ENCODE results near the gene KNDC1. TPM values are rescaled to one million over a fixed set of nuclear protein-coding genes. Genes with fewer than 3 reads are reported as not detected.
A peak's percentile ranks its signal among the peaks of the same experiment; 100 is the strongest.

Gene KNDC1
- total RNA-seq, 4 donors from 2014 or later = 2.1 to 9.3 (median 3.5) TPM

DNA sequence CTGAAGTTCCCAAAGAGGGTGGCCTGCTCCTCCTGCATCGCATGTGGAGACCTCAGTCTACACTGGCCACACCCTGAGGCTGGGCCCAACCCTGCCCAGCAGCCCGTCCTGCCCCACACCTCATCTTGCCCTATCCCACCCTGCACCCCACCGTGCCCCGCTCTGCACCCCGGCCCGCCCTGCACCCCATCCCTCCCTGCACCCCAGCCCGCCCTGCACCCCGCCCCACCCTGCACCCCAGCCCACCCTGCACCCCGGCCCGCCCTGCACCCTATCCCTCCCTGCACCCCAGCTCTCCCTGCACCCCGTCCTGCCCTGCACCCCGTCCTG is 92.2 kb downstream of the KNDC1 start:
- no peak overlapping the region for H3K27ac ChIP-seq
- no peaks in the 10 kb centered on the region for H3K36me3 ChIP-seq
- no peak overlapping the region for H3K4me3 ChIP-seq (replicated peaks in 1 of 3)
- WGBS, 2 donors = 74 to 85% methylated on average over 10 of the region's 12 CpGs
- TF ChIP-seq, protein P1, sequence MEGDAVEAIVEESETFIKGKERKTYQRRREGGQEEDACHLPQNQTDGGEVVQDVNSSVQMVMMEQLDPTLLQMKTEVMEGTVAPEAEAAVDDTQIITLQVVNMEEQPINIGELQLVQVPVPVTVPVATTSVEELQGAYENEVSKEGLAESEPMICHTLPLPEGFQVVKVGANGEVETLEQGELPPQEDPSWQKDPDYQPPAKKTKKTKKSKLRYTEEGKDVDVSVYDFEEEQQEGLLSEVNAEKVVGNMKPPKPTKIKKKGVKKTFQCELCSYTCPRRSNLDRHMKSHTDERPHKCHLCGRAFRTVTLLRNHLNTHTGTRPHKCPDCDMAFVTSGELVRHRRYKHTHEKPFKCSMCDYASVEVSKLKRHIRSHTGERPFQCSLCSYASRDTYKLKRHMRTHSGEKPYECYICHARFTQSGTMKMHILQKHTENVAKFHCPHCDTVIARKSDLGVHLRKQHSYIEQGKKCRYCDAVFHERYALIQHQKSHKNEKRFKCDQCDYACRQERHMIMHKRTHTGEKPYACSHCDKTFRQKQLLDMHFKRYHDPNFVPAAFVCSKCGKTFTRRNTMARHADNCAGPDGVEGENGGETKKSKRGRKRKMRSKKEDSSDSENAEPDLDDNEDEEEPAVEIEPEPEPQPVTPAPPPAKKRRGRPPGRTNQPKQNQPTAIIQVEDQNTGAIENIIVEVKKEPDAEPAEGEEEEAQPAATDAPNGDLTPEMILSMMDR (IDR thresholded peaks at IDR 0.05) = no peak
- TF ChIP-seq POLR2A (IDR thresholded peaks at IDR 0.05) = no peak
- H3K27me3 ChIP-seq = no peaks in the 10 kb centered on the region
- intact Hi-C loops (cut with DNase I) = no loop called here
- DNase-seq = no peak
- H3K9me3 ChIP-seq = no peaks in the 10 kb centered on the region
- peaks cover 0 to 3% of the 10 kb centered on the region in 2 donors for H3K4me1 ChIP-seq

GRCh38 chr10:133253361-133253955 is 93.4 kb downstream of the KNDC1 start:
- DNase-seq = no peak
- WGBS, 2 donors = 80 to 88% methylated on average over 22 of the region's 22 CpGs
- H3K27me3 ChIP-seq = no peaks in the 10 kb centered on the region
- no peaks in the 10 kb centered on the region for H3K36me3 ChIP-seq
- no peaks in the 10 kb centered on the region for H3K9me3 ChIP-seq
- TF ChIP-seq POLR2A (IDR thresholded peaks at IDR 0.05) = no peak
- TF ChIP-seq, protein P1 (IDR thresholded peaks at IDR 0.05) = no peak
- no peak overlapping the region for H3K4me3 ChIP-seq (replicated peaks in 1 of 3)
- no peak overlapping the region for H3K27ac ChIP-seq
- intact Hi-C loops (cut with DNase I) = no loop called here
- H3K4me1 ChIP-seq = peaks cover 11 to 16% of the 10 kb centered on the region in 2 donors

GRCh38 chr10:133254421-133255120 is 94.6 kb downstream of the KNDC1 start:
- intact Hi-C loops (cut with DNase I) = no loop called here
- H3K36me3 ChIP-seq = no peaks in the 10 kb centered on the region
- no peaks in the 10 kb centered on the region for H3K9me3 ChIP-seq
- H3K27ac ChIP-seq = no peak overlapping the region
- TF ChIP-seq POLR2A (IDR thresholded peaks at IDR 0.05) = no peak
- TF ChIP-seq, protein P1 (IDR thresholded peaks at IDR 0.05) = no peak
- 61 to 73% methylated on average over 13 of the region's 13 CpGs for WGBS, 2 donors
- DNase-seq = no peak
- no peaks in the 10 kb centered on the region for H3K27me3 ChIP-seq
- no peak overlapping the region for H3K4me3 ChIP-seq (replicated peaks in 1 of 3)
- H3K4me1 ChIP-seq = peaks cover 14 to 23% of the 10 kb centered on the region in 2 donors

- TF ChIP-seq POLR2A (IDR thresholded peaks at IDR 0.05) = no peak
- TF ChIP-seq, protein P1 (IDR thresholded peaks at IDR 0.05) = no peak
- Histone ChIP-seq H3K9me3 (no peaks in the 10 kb centered on the region), H3K36me3 (no peaks in the 10 kb centered on the region), H3K4me1 (peaks cover 14 to 28% of the 10 kb centered on the region in 2 donors), H3K27ac (no peak overlapping the region), H3K4me3 (replicated peaks in 1 of 3) (no peak overlapping the region), H3K27me3 (no peaks in the 10 kb centered on the region)
- intact Hi-C loops (cut with DNase I) = no loop called here
- WGBS, 2 donors = 82% methylated on average over 12 to 13 of the region's 15 CpGs
- no peak for DNase-seq
Measured at GRCh38 chr10:133255323-133255722, 95.3 kb downstream of the KNDC1 start.

DNA sequence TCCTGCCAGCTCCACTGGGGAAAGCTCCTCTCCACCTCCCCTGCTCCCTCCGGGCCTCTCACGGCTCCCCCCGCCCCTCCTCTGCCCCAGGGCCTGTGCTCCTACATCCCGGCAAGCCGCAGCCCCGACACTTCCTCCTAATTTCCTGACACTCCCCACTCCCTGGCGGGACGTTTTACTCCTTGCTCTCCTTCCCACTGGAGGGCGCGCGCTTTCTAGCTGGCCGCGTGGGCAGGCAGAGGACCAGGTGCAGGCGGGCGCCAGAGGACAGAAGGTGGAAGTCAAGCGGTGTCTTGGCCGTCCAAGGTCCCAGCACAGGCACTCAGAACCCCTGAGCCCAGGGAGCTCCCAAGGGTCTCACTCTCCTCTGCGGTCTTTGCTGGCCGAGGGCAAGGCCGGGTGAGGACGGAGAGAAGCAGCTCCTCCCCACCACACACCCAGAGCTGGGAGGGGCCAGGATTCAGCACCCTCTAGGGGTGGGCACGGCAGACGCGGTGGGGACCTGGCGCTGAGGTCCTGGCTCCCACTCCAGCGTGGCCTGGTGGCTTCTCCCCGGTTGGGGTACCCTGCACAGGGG is 97.6 kb downstream of the KNDC1 start:
- H3K27ac ChIP-seq = peak overlapping the region in 2 of 3 donors; percentile 8 to 49
- H3K36me3 ChIP-seq = no peaks in the 10 kb centered on the region
- intact Hi-C loops (cut with DNase I) = no loop called here
- DNase-seq = peak; percentile 66 to 69
- H3K27me3 ChIP-seq = no peaks in the 10 kb centered on the region
- WGBS, 2 donors = 1 to 6% methylated on average over 11 to 12 of the region's 27 CpGs
- H3K4me3 ChIP-seq (replicated peaks in 1 of 3) = no peak overlapping the region
- no peak for TF ChIP-seq POLR2A (IDR thresholded peaks at IDR 0.05)
- TF ChIP-seq, protein P1 (IDR thresholded peaks at IDR 0.05) = peak in 4 of 6 experiments; percentile 11 to 43 (median 31)
- H3K4me1 ChIP-seq = peaks cover 17 to 41% of the 10 kb centered on the region in 2 donors
- no peaks in the 10 kb centered on the region for H3K9me3 ChIP-seq
